Heart left ventricle (tissue), 13 donors: Measurements from ENCODE around the gene ADAM29.

ENCODE experiments used
- CTCF ChIP-seq, 12 donors: fragments of 200-600 bp; sonication (generic) in 4 of 12; IDR thresholded peaks; one replicate each; pipeline versions ENCODE4 v1.5.0 to v1.8.0; 2018 to 2022; ENCODE audit warnings: antibody characterized with exemption in 12 of 12, mild to moderate bottlenecking in 5 of 12
- POLR2A ChIP-seq, 2 donors: fragments of 450-650 bp; IDR thresholded peaks; one replicate each; pipeline ENCODE4 v1.6.1; 2017; ENCODE audit warnings: antibody characterized with exemption in 2 of 2, mild to moderate bottlenecking in 2 of 2, moderate library complexity in 2 of 2
- donor health status: ischemic (EF 13 %, LVEDD 7.1; RV severe dilation, severe dysfunction).
- donor health status: DM: no; HTN: yes; CAD: no.
- donor health status: DM: no; HTN: no; CAD: no.
- donor health status: ischemic (EF 25% LVEDD 6.9; RV normal size, moderate dysfunction).
- donor health status: ischemic (EF 25% LVEDD 5.7; RV mildly dilated, moderate dysfunction).
- donor health status: ischemic (EF 35%, LVEDD 5.7; RV mildly dilated, moderate dysfunction).
- donor health status: nonischemic (EF 11% LVEDD 7.7; RV severe dilation, severe dysfunction).
- donor health status: DM: yes; HTN: yes; CAD: no.
- donor health status: PGD.
- donor health status: ischemic (EF 29% LVEDD 5.4; RV normal size, mild dysfunction).
- donor health status: nonischemic (EF 23%, LVEDD 6.1; RV moderate dilation, normal function).

- TF ChIP-seq CTCF (IDR thresholded peaks at IDR 0.05): no peak
- no peak for TF ChIP-seq POLR2A (IDR thresholded peaks at IDR 0.05)
Measured at GRCh38 chr4:174940002-174940401, 21.8 kb downstream of the ADAM29 start.
